Activated CD8-positive, alpha-beta memory T cell treated with anti-CD3 and anti-CD28 coated beads for 36 hours (primary cell): Measurements from ENCODE around the gene DMAP1. TPM values are rescaled to one million over a fixed set of nuclear protein-coding genes. Genes with fewer than 3 reads are reported as not detected.

Experiments
- CTCF ChIA-PET: fragments of 350-600 bp; sonication (Branson Sonifier 250); formaldehyde crosslinking; loops from one replicate; lab custom pipeline; 2021; ENCODE audit warnings: antibody characterized with exemption; lab: Charles Lee
- POLR2A ChIA-PET: fragments of 350-600 bp; sonication (Branson Sonifier 250); formaldehyde crosslinking; loops from one replicate; lab custom pipeline; 2021; ENCODE audit warnings: antibody characterized with exemption; lab: Charles Lee
- total RNA-seq, 2 experiments: library from RNA; stranded (reverse); gene quantifications; one replicate each; pipeline ENCODE4 v1.2.3, GENCODE V29; 2021

Gene DMAP1
- total RNA-seq, 2 experiments from 2014 or later, result 31.4 to 32.2 TPM

- ChIA-PET POLR2A (no interaction called here), CTCF (no interaction called here)
These were observed 30.7 kb downstream of the DMAP1 start for GRCh38 chr1:44243782-44244495.

DNA sequence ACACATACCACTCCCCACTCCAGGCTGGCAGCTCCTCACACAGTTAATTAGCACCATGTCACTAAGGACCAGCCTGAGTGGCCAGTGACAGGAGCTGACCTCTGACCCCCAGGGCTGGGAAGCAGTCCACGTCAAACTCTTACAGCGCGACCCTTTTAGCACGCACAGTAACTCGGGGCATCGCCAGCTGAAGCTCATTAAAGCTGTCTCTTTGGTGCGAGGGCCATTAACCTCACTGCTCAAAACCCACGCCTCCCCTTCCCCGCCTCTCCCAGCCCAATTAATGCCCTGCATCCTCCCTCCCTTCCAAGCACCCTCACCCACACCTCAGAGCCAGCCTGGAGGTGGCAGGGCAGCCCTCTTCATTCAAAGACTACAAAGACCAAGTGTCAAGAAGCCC, 31.7 kb downstream of the DMAP1 start:
- CTCF ChIA-PET, result no interaction called here
- POLR2A ChIA-PET, result no interaction called here

- ChIA-PET POLR2A (interaction anchor here (0.6 kb wide), 1 partner anchor 11 kb away, joined by 4 read pairs; no protein-coding TSS in a partner anchor), CTCF (no interaction called here)
These were observed 33.5 kb downstream of the DMAP1 start for GRCh38 chr1:44246806-44247205.

DNA sequence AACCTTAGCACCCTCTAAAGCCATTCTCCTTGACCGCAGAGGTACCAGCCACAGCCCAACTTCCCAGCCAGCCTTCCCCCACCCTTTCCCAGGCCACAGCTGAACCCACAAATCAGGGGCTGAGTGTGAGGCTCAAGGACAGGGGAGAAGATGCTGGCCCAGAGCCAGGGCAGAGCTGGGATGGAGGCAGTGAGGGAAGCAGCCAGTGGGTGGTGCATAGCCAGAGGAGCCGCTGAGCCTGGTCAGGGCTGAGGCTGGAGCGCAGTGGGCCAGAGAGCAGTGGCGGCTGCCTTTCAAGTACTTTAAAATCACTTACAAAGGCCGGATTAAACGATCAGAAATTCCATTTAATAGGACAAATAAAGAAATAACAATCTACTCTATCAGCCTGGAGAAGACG, 36.3 kb downstream of the DMAP1 start:
- POLR2A ChIA-PET, result no interaction called here
- CTCF ChIA-PET, result no interaction called here

DNA sequence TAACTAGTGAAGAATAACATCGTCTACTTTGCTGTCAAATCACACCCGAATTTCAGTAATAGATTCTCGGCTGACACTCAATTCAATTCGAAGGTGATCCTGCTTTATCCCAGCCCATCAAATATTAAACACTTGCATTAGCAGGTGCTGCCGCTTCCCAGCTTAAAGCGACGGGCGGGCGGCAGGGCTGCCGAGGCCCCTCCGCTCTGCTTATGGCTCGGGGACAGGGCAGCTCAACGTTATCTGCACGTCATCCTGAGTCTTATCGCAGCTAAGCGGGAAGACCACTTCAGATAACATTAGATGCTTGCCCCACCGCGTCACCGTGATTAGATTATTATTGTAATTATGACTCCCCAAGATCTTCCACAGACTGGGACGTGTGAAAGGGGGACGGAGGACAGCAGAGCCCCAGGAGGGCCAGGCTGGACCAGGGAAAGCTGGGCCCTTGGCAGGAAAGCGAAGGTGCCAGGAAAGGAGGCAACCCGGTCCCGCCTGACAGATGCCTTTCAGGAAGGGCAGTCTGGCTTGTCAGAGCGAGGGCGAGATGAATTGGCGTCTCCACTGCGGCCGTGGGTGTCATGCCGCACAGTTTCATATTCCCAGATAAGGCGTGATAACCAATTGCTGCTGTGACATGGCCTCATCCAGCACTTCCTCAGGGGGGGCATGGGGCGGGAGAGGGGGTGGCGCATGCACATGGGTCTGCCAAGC, 37.0 kb downstream of the DMAP1 start:
- POLR2A ChIA-PET, result no interaction called here
- CTCF ChIA-PET, result no interaction called here

GRCh38 chr1:44251486-44251885, 38.2 kb downstream of the DMAP1 start:
- ChIA-PET POLR2A (no interaction called here), CTCF (no interaction called here)

GRCh38 chr1:44251989-44252671, 38.9 kb downstream of the DMAP1 start:
- CTCF ChIA-PET, result no interaction called here
- POLR2A ChIA-PET, result no interaction called here

- ChIA-PET POLR2A (no interaction called here), CTCF (no interaction called here)
These were observed 41.2 kb downstream of the DMAP1 start for GRCh38 chr1:44254392-44254910.

- ChIA-PET POLR2A (interaction anchor here (0.6 kb wide), 1 partner anchor 10 kb away, joined by 4 read pairs; no protein-coding TSS in a partner anchor), CTCF (interaction anchor here (0.5 kb wide), 1 partner anchor 83 kb away, joined by 6 read pairs; no protein-coding TSS in a partner anchor)
These were observed 43.7 kb downstream of the DMAP1 start for GRCh38 chr1:44256762-44257554.

DNA sequence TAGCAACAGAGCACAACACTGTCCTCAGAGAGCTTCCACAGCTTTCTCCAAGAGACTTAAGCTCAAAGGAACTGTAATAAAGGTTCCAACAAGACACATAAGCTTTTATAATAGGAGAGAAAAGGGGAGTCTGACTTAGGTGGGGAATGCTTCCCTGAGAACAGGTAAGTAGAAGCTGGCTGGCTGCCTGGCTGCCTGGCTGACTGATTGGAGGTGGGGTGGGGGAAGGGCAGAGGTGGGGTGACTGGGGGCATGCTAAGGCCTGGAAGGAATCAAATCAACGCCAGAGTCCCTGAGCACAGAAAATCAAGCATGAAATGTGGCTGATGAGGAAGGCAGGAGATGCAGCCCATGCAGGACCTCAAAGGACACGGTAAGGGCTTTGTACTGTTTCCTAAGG, 45.8 kb downstream of the DMAP1 start:
- ChIA-PET POLR2A (no interaction called here), CTCF (no interaction called here)

GRCh38 chr1:44260792-44261170, 47.5 kb downstream of the DMAP1 start:
- ChIA-PET CTCF (no interaction called here), POLR2A (no interaction called here)

- POLR2A ChIA-PET, result no interaction called here
- CTCF ChIA-PET, result no interaction called here
These were observed 48.0 kb downstream of the DMAP1 start for GRCh38 chr1:44261171-44261817.

- CTCF ChIA-PET, result no interaction called here
These were observed 48.7 kb downstream of the DMAP1 start for GRCh38 chr1:44261962-44262361.

GRCh38 chr1:44262414-44262813, 49.1 kb downstream of the DMAP1 start:
- CTCF ChIA-PET, result no interaction called here
- POLR2A ChIA-PET, result no interaction called here

More at GRCh38 chr1:44261962-44262361, 48.7 kb downstream of the DMAP1 start:
- POLR2A ChIA-PET, result no interaction called here

DNA sequence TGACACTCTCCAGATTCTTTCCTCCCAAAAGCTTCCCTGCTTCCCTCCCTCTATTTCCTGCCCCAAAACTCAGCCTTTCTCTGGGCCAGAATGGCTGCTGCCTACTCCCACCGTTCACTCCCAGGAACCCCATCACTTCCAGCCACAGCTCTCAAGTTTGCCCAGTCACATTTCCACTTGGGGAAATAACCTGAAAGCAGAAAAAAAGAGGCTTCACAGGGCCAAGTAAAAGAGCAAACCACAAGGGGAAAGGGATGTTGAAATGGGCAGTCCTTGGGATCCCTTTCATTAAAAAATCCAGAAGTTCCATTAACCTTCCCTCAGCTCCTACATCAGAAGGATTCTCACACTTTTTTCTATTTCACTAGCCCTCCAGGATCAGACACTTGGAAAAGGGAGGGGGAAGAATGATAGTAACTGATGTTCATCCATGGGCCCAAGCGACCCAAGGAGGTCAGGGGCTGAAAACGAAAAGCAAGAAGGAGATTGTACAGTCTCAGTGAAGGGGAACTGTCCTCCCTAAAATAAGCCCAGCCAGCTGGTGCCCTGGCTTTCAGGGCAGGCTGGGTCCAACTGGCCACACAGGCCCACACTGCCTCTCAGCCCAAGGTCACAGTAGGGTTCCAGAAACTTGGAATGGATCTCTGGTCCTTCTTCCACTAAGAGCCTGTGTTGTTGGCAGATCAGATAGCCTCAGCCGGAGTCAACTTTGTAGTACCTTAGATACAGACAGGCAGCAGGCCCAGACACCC, 49.7 kb downstream of the DMAP1 start:
- ChIA-PET CTCF (no interaction called here), POLR2A (interaction anchor here (0.5 kb wide), 1 partner anchor 369 kb away, joined by 3 read pairs; no protein-coding TSS in a partner anchor)

DNA sequence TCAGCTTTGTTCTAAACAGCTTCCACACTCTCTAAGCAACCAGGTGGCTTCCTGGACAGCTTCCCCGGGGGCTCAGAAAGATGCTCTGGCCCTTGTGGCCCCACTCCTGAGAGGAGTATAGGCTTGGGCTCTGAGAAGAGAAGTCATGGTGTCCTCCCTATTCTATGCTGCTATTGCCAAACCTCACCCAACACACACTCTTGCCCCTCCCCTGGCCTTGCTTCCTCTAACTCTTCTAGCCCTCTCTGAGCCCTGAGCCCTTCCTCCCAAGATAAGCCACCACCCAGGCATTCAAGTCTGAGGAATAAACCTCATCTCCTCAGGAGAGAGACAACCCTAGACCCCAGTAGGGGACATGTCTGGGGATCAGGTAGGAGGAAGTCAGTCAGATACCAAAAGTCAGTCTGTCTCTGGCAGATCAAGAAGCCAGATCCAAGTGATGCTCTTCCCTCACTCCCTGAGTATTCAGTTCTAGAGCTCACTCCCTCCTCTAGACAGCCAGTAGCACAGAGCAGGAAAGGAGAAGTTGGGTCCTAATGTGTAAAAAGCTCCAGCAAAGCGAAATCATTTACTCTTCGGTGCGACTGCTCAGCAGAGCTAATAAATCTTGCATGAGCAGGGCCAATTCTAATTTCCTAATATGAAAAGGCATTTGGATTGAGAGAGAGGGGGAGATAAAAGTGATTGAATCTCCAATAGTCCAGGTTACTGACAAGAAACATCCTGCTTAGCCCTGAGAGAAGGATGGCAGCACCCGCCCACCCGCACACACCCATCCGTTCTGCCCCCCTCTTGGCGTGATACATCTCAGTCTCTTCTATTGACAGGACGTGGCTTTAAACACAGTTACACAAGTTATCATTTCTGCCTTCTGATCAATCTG, 50.5 kb downstream of the DMAP1 start:
- CTCF ChIA-PET, result no interaction called here
- POLR2A ChIA-PET, result interaction anchor here (0.5 kb wide), 1 partner anchor 368 kb away, joined by 3 read pairs; no protein-coding TSS in a partner anchor

- CTCF ChIA-PET, result no interaction called here
- POLR2A ChIA-PET, result no interaction called here
These were observed 51.1 kb downstream of the DMAP1 start for GRCh38 chr1:44264451-44264771.
